Sigmoid colon (tissue), 7 donors: Measurements from ENCODE around the gene YARS1. TPM values are rescaled to one million over a fixed set of nuclear protein-coding genes. Genes with fewer than 3 reads are reported as not detected.
A peak's percentile ranks its signal among the peaks of the same experiment; 100 is the strongest.

Experiments used
- DNase-seq: peaks from one replicate; pipeline ENCODE4 v3.0.0-alpha.2; 2019
- H3K27ac ChIP-seq, 4 donors: fragments of 200-600 bp; sonication (generic); one replicate each; pipeline ENCODE4 v1.5.1; 2016 to 2019; ENCODE audit warnings: mild to moderate bottlenecking in 1 of 4
- H3K27me3 ChIP-seq, 3 donors: fragments of 200-600 bp; sonication (generic); one replicate each; pipeline ENCODE4 v1.5.1; 2019; ENCODE audit warnings: mild to moderate bottlenecking in 1 of 3
- H3K36me3 ChIP-seq, 4 donors: fragments of 200-600 bp; sonication (generic); one replicate each; pipeline ENCODE4 v1.5.1; 2016 to 2019
- H3K4me1 ChIP-seq, 4 donors: fragments of 200-600 bp; sonication (generic); one replicate each; pipeline ENCODE4 v1.5.1; 2017 to 2019
- H3K4me3 ChIP-seq, 4 donors: fragments of 200-600 bp; sonication (generic); one replicate each; pipeline ENCODE4 v1.5.1; 2017 to 2019; ENCODE audit warnings: mild to moderate bottlenecking in 2 of 4, moderate library complexity in 1 of 4
- H3K9me3 ChIP-seq, 4 donors: fragments of 200-600 bp in 3 of 4; sonication (generic) in 3 of 4; one replicate each; pipeline versions ENCODE4 v1.5.1 to v1.6.1; 2013 to 2019
- CTCF ChIP-seq, 4 experiments: fragments of 450-650 bp in 3 of 4; fragments of 200-600 bp in 1 of 4; IDR thresholded peaks; one replicate each; pipeline ENCODE4 v1.5.1; 2016 to 2019; ENCODE audit warnings: antibody characterized with exemption in 4 of 4, mild to moderate bottlenecking in 3 of 4, moderate library complexity in 2 of 4
- EP300 ChIP-seq, 4 donors: sonication (generic); formaldehyde crosslinking; IDR thresholded peaks; one replicate each; pipeline ENCODE4 v1.6.1; 2017; ENCODE audit warnings: antibody characterized with exemption in 4 of 4
- POLR2A ChIP-seq, 2 donors: fragments of 450-650 bp; IDR thresholded peaks; one replicate each; pipeline ENCODE4 v1.6.1; 2016; ENCODE audit warnings: antibody characterized with exemption in 2 of 2, mild to moderate bottlenecking in 2 of 2, moderate library complexity in 2 of 2
- POLR2AphosphoS5 ChIP-seq, 4 donors: sonication (generic); formaldehyde crosslinking; IDR thresholded peaks; one replicate each; pipeline ENCODE4 v1.6.1; 2017; ENCODE audit warnings: antibody characterized with exemption in 4 of 4
- WGBS, 2 donors: extraction: QIAGEN DNeasy Blood & Tissue Kit; methylation state at CpG; one replicate each; pipeline ENCODE4 v1.1.7; 2013; 5-methylcytosine and 5-hydroxymethylcytosine counted together
- intact Hi-C: fragments of 100-400 bp; cut with DNase I; formaldehyde crosslinking; loops from one replicate; pipeline ENCODE4 v1.15.1; 2023
- polyA plus RNA-seq, 3 donors: library from polyadenylated mRNA; stranded (reverse); fragments of 200-250 nt; gene quantifications; one replicate each; pipeline ENCODE4 v1.2.3, GENCODE V29; 2013
- total RNA-seq, 4 donors: library from RNA; depleted of rRNA; stranded (reverse); fragments of >200 nt; gene quantifications; one replicate each; pipeline ENCODE4 v1.1.0, GENCODE V29; 2016
- donor health status: healthy with polysubstance abuse.
- donor health status: Bipolar disorder and iron deficiency.
- donor health status: healthy.

YARS1 gene
- total and polyA plus RNA-seq, 7 donors = 28.7 to 65.2 (median 33.6) TPM

GRCh38 chr1:32830092-32830852 is 13.1 kb upstream of the YARS1 start:
- intact Hi-C loops = no loop called here
- peaks cover 34 to 100% (median 65%) of the 10 kb centered on the region in 4 donors for H3K36me3 ChIP-seq
- H3K27ac ChIP-seq = no peak overlapping the region
- DNase-seq = no peak
- H3K27me3 ChIP-seq = no peaks in the 10 kb centered on the region
- whole genome bisulfite sequencing, 2 donors = 87 to 91% methylated on average over 6 of the region's 6 CpGs
- H3K9me3 ChIP-seq = no peaks in the 10 kb centered on the region
- H3K4me1 ChIP-seq = no peaks in the 10 kb centered on the region
- TF ChIP-seq POLR2A (IDR thresholded peaks at IDR 0.05) = no peak
- no peak for TF ChIP-seq POLR2AphosphoS5 (IDR thresholded peaks at IDR 0.05)
- TF ChIP-seq EP300 (IDR thresholded peaks at IDR 0.05) = no peak
- no peak for TF ChIP-seq CTCF (IDR thresholded peaks at IDR 0.05)
- no peak overlapping the region for H3K4me3 ChIP-seq

GRCh38 chr1:32828341-32828740 is 11.2 kb upstream of the YARS1 start:
- Histone ChIP-seq H3K4me1 (no peaks in the 10 kb centered on the region), H3K36me3 (peaks cover 29 to 83% (median 61%) of the 10 kb centered on the region in 4 donors), H3K27ac (no peak overlapping the region), H3K27me3 (no peaks in the 10 kb centered on the region), H3K9me3 (no peaks in the 10 kb centered on the region), H3K4me3 (no peak overlapping the region)
- intact Hi-C loops = no loop called here
- 93 to 95% methylated on average over 7 of the region's 7 CpGs for WGBS, 2 donors
- DNase-seq = no peak
- TF ChIP-seq POLR2A (IDR thresholded peaks at IDR 0.05) (no peak), EP300 (IDR thresholded peaks at IDR 0.05) (no peak)

- Histone ChIP-seq H3K27ac (no peak overlapping the region), H3K9me3 (no peaks in the 10 kb centered on the region), H3K27me3 (no peaks in the 10 kb centered on the region), H3K4me1 (peaks cover 0 to 6% (median 0%) of the 10 kb centered on the region in 4 donors), H3K36me3 (peaks cover 20 to 51% (median 39%) of the 10 kb centered on the region in 4 donors), H3K4me3 (no peak overlapping the region)
- WGBS, 2 donors = 90 to 91% methylated on average over 3 of the region's 3 CpGs
- intact Hi-C loops = no loop called here
- no peak for TF ChIP-seq CTCF (IDR thresholded peaks at IDR 0.05)
- no peak for TF ChIP-seq POLR2AphosphoS5 (IDR thresholded peaks at IDR 0.05)
- no peak for TF ChIP-seq POLR2A (IDR thresholded peaks at IDR 0.05)
- no peak for TF ChIP-seq EP300 (IDR thresholded peaks at IDR 0.05)
- no peak for DNase-seq
Observed at GRCh38 chr1:32825181-32825580, 8.0 kb upstream of the YARS1 start.

- peaks cover 0 to 48% (median 42%) of the 10 kb centered on the region in 4 donors for H3K4me1 ChIP-seq
- 62 to 63% methylated on average over 11 of the region's 11 CpGs for WGBS, 2 donors
- no peaks in the 10 kb centered on the region for H3K36me3 ChIP-seq
- peak overlapping the region in 3 of 4 donors; percentile 75 to 95 (median 84) for H3K4me3 ChIP-seq
- TF ChIP-seq CTCF (IDR thresholded peaks at IDR 0.05) = no peak
- TF ChIP-seq POLR2AphosphoS5 (IDR thresholded peaks at IDR 0.05) = no peak
- TF ChIP-seq EP300 (IDR thresholded peaks at IDR 0.05) = no peak
- TF ChIP-seq POLR2A (IDR thresholded peaks at IDR 0.05) = no peak
- peak overlapping the region; percentile 96 to 100 (median 97) for H3K27ac ChIP-seq
- no peak for DNase-seq
- no peaks in the 10 kb centered on the region for H3K27me3 ChIP-seq
- intact Hi-C loops = no loop called here
- no peaks in the 10 kb centered on the region for H3K9me3 ChIP-seq
Observed at GRCh38 chr1:32818804-32819541, 1.8 kb upstream of the YARS1 start.
